ENCODE results near the gene RNF144A.

- TF ChIP-seq CTCF (IDR thresholded peaks at IDR 0.05) (no peak), POLR2A (IDR thresholded peaks at IDR 0.05) (no peak)
These were observed 40.0 kb downstream of the RNF144A start for GRCh38 chr2:6957031-6957714.

Measured in Peyer's patch (tissue), 4 donors.